Endothelial cell of umbilical vein (primary cell): Measurements from ENCODE around the gene DNAJC6. TPM values are rescaled to one million over a fixed set of nuclear protein-coding genes. Genes with fewer than 3 reads are reported as not detected.

Experiments used
- BruUV-seq: library from RNA; stranded (reverse); fragments of 400-500 nt; replicated peaks from 2 replicates; lab custom pipeline; 2021; lab: Mats Ljungman, UMichigan
- CTCF ChIA-PET: fragments of 300-600, 350-600 bp; sonication (Branson Sonifier 250); formaldehyde crosslinking; loops from one replicate; lab custom pipeline; 2021; ENCODE audit warnings: antibody characterized with exemption, inconsistent platforms; lab: Charles Lee
- POLR2A ChIA-PET: fragments of 300-600, 350-600 bp; sonication (Branson Sonifier 250); formaldehyde crosslinking; loops from one replicate; lab custom pipeline; 2021; ENCODE audit warnings: antibody characterized with exemption, inconsistent platforms; lab: Charles Lee
- DNase-seq: peaks from one replicate; pipeline ENCODE4 v3.0.0-alpha.2; 2011; ENCODE audit warnings: low read depth, low spot score
- FAIRE-seq: peaks from 2 replicates; lab custom pipeline; 2011; peaks lifted over from hg19 to GRCh38; lab: Jason Lieb, UNC
- H2AFZ ChIP-seq: 2 replicates; pipeline ENCODE4 v1.6.0; 2012; ENCODE audit warnings: low read depth, low read length, control low read depth, inconsistent platforms
- H3K27ac ChIP-seq: 2 replicates; pipeline ENCODE4 v1.5.1; 2011; ENCODE audit warnings: low read depth, mild to moderate bottlenecking, control low read depth, low read length, moderate library complexity; ENCODE audit not compliant: insufficient read depth
- H3K27me3 ChIP-seq, 2 experiments: 2 replicates each; pipeline versions ENCODE4 v1.6.0 to v1.6.1; 2011; ENCODE audit warnings: low read length in 2 of 2, mixed read lengths in 1 of 2; ENCODE audit not compliant: control insufficient read depth in 2 of 2, insufficient read depth in 2 of 2
- H3K36me3 ChIP-seq, 2 experiments: 2 replicates in 1 of 2; 3 replicates in 1 of 2; pipeline ENCODE4 v1.5.1; 2011; ENCODE audit warnings: low read length in 2 of 2, mild to moderate bottlenecking in 1 of 2, moderate library complexity in 1 of 2; ENCODE audit not compliant: control insufficient read depth in 2 of 2, insufficient read depth in 2 of 2; ENCODE audit errors: extremely low read depth in 1 of 2
- H3K4me1 ChIP-seq: 3 replicates; pipeline ENCODE4 v1.5.1; 2011; ENCODE audit warnings: mild to moderate bottlenecking, low read length; ENCODE audit not compliant: control insufficient read depth, insufficient read depth; ENCODE audit errors: extremely low read depth
- H3K4me2 ChIP-seq: 2 replicates; pipeline ENCODE4 v1.6.1; 2011; ENCODE audit warnings: low read length, control low read depth, mixed read lengths; ENCODE audit not compliant: insufficient read depth
- H3K4me3 ChIP-seq, 3 experiments: fragments of 200-600 bp in 1 of 3; sonication (generic), shearing (Covaris generic) in 1 of 3; replicated peaks in 1 of 3; 2 replicates each; pipeline ENCODE4 v1.5.1; 2011 to 2016; ENCODE audit warnings: control low read depth in 3 of 3, low read length in 3 of 3, mild to moderate bottlenecking in 2 of 3, inconsistent platforms in 1 of 3, low read depth in 1 of 3, moderate library complexity in 1 of 3; ENCODE audit not compliant: insufficient read depth in 1 of 3
- H3K79me2 ChIP-seq: 2 replicates; pipeline ENCODE4 v1.6.0; 2012; ENCODE audit warnings: low read length, inconsistent platforms; ENCODE audit not compliant: control insufficient read depth, insufficient read depth
- H3K9ac ChIP-seq: replicated peaks from 2 replicates; pipeline ENCODE3; 2011; ENCODE audit warnings: low read length, control low read depth; ENCODE audit not compliant: insufficient read depth; ENCODE audit errors: extremely low read depth
- H3K9me1 ChIP-seq: replicated peaks from 3 replicates; pipeline ENCODE4 v1.6.0; 2011; ENCODE audit warnings: mild to moderate bottlenecking, low read length; ENCODE audit not compliant: control insufficient read depth, insufficient read depth; ENCODE audit errors: extremely low read depth
- H3K9me3 ChIP-seq: replicated peaks from 2 replicates; pipeline ENCODE4 v1.5.1; 2012; ENCODE audit warnings: low read length, inconsistent platforms; ENCODE audit not compliant: control insufficient read depth, insufficient read depth
- H4K20me1 ChIP-seq: replicated peaks from 2 replicates; pipeline ENCODE3; 2011; ENCODE audit warnings: mild to moderate bottlenecking, low read length; ENCODE audit not compliant: control insufficient read depth, insufficient read depth; ENCODE audit errors: extremely low read depth
- EZH2 ChIP-seq: IDR thresholded peaks from 2 replicates; pipeline ENCODE4 v1.6.1; 2012; ENCODE audit warnings: borderline replicate concordance, low read depth, mild to moderate bottlenecking, moderate library complexity, low read length, inconsistent platforms; ENCODE audit not compliant: severe bottlenecking
- GATA2 ChIP-seq: IDR thresholded peaks from 2 replicates; pipeline ENCODE4 v1.7.0; 2011; ENCODE audit warnings: low read depth, mild to moderate bottlenecking, moderate library complexity, mixed read lengths, low read length; ENCODE audit not compliant: insufficient read length, insufficient read depth
- JUN ChIP-seq: IDR thresholded peaks from 2 replicates; pipeline ENCODE4 v1.6.1; 2011; ENCODE audit warnings: borderline replicate concordance, low read depth; ENCODE audit not compliant: insufficient read length, insufficient read depth
- MYC ChIP-seq: IDR thresholded peaks from one replicate; pipeline ENCODE4 v1.6.1; 2011; ENCODE audit warnings: mild to moderate bottlenecking, low read depth, low read length
- POLR2A ChIP-seq: IDR thresholded peaks from 2 replicates; pipeline ENCODE4 v1.6.1; 2012; ENCODE audit warnings: low read depth, mild to moderate bottlenecking, control low read depth, low read length
- dilution Hi-C: fragments of 300-500 bp; cut with MboI; formaldehyde crosslinking; loops from one replicate; pipeline ENCODE4 v1.15.0; 2019; ENCODE audit warnings: low sequenced_read_pairs; ENCODE audit not compliant: extremely low pct_ligation_motif_present
- intact Hi-C: fragments of 100-400 bp; cut with micrococcal nuclease; formaldehyde crosslinking; loops from one replicate; pipeline ENCODE4 v1.10.0; 2022
- polyA plus RNA-seq, 4 experiments: library from polyadenylated mRNA; depleted of rRNA in 3 of 4; stranded (reverse) in 3 of 4; unstranded in 1 of 4; fragments of >200 nt; gene quantifications; 2 replicates each; pipeline versions ENCODE4 v1.2.1 to v1.2.3, GENCODE V29; 2011 to 2012; ENCODE audit warnings: missing spikeins in 1 of 4
- total RNA-seq: library from RNA; stranded (reverse); gene quantifications from 2 replicates; pipeline ENCODE4 v1.2.3, GENCODE V29; 2021
- TF ChIP-seq, protein P1 (sequence below): IDR thresholded peaks from 2 replicates; pipeline ENCODE4 v1.6.1; 2011; ENCODE audit not compliant: insufficient read depth, insufficient read length
- TF ChIP-seq, protein P2 (sequence below), 2 donors: IDR thresholded peaks; 1 replicate in 1 of 2; 2 replicates in 1 of 2; pipeline ENCODE4 v1.5.1; 2011; ENCODE audit warnings: low read length in 2 of 2, mild to moderate bottlenecking in 2 of 2, moderate library complexity in 2 of 2, control low read depth in 1 of 2, inconsistent platforms in 1 of 2, low read depth in 1 of 2; ENCODE audit not compliant: insufficient read depth in 1 of 2; ENCODE audit errors: extremely low read depth in 1 of 2

The DNAJC6 gene
- total and polyA plus RNA-seq, 2 donors (not counting 3 experiments of a cell fraction or from before 2014, with no cell fraction given), result 2.3 to 4.9 TPM

DNA sequence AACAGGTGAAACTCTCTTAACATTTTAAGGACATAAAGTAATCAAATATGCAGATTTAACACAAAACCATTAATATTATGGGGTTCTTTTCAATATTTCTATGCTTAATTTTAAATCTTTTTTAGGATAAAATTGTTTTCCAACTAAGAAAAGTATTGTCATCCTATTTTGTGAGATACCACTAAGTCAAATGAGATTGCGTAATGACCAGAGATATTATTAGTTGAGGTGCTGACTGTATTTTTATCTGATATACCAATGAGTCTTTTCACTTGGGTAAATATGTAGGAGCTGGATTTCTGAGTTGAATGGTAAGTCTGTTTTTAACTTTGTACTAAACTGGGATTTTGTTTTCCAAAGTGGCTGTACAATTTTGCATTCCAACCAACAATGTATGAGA, 136.5 kb downstream of the DNAJC6 start:
- FAIRE-seq (no peak), DNase-seq (no peak)
- POLR2A ChIA-PET, result no interaction called here
- Histone ChIP-seq H3K4me2 (no peak overlapping the region), H2AFZ (no peak overlapping the region), H3K36me3 (no peaks in the 10 kb centered on the region), H3K9me1 (no peaks in the 10 kb centered on the region), H3K4me1 (no peaks in the 10 kb centered on the region), H3K27me3 (no peaks in the 10 kb centered on the region), H3K4me3 (no peak overlapping the region), H3K27ac (no peak overlapping the region), H3K9ac (no peak overlapping the region), H3K9me3 (no peaks in the 10 kb centered on the region), H3K79me2 (no peaks in the 10 kb centered on the region), H4K20me1 (no peaks in the 10 kb centered on the region)
- TF ChIP-seq, protein P1, sequence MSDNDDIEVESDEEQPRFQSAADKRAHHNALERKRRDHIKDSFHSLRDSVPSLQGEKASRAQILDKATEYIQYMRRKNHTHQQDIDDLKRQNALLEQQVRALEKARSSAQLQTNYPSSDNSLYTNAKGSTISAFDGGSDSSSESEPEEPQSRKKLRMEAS, result no peak
- TF ChIP-seq GATA2 (no peak), JUN (no peak), POLR2A (no peak), MYC (no peak), EZH2 (no peak)
- TF ChIP-seq, protein P2, sequence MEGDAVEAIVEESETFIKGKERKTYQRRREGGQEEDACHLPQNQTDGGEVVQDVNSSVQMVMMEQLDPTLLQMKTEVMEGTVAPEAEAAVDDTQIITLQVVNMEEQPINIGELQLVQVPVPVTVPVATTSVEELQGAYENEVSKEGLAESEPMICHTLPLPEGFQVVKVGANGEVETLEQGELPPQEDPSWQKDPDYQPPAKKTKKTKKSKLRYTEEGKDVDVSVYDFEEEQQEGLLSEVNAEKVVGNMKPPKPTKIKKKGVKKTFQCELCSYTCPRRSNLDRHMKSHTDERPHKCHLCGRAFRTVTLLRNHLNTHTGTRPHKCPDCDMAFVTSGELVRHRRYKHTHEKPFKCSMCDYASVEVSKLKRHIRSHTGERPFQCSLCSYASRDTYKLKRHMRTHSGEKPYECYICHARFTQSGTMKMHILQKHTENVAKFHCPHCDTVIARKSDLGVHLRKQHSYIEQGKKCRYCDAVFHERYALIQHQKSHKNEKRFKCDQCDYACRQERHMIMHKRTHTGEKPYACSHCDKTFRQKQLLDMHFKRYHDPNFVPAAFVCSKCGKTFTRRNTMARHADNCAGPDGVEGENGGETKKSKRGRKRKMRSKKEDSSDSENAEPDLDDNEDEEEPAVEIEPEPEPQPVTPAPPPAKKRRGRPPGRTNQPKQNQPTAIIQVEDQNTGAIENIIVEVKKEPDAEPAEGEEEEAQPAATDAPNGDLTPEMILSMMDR (IDR thresholded peaks at IDR 0.05; ENCODE audit: extremely low read depth in 1 of 2, insufficient read depth in 1 of 2, low read depth in 1 of 2, low read length in 2 of 2), result no peak
- dilution Hi-C loops (no loop called here), intact Hi-C loops (no loop called here)
- no TSS peak for BruUV-seq
- CTCF ChIA-PET, result interaction anchor here (1.0 kb wide), 1 partner anchor 13 kb away, joined by 3 read pairs; no protein-coding TSS in a partner anchor
